T-helper 9 cell (primary cell): ENCODE results near the gene MS4A1.
"Not testable (repeated sequence)": the region's sequence is repeated elsewhere in the genome, so short reads cannot be mapped to it uniquely, and the experiment has no call there.

Experiments used
- DNase-seq: peaks from one replicate; pipeline ENCODE4 v3.0.0-alpha.2; 2020

The MS4A1 gene

DNA sequence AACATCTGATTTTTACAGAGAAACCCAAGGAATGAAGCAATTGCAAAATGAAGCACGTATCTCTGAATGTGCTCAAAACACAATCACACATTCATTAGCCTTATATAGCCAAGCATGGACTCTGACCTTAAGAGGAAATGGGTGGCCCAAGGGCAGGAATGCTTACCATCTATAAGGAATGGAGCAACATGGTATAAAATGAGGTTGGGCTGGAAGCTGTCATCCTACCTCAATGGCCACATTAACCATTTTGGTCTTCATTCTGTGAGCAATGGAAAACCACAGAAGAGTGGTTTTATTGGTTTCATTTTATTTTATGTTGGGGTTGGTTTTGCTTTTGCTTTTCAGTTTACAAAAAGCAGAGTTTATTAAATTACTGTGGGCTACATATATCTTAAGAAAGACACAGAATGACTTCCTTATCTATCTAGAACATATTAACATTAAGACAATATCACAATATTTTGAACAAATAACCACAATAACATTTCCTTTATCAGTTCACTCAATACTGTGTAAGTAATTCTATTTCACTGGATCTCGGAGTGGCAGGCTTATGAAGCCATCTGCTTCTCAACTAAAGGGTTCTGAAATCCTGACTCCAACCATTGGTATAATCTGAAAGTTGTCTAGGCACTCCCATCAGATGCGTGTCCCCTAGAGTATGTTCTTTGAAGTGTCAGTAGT lies 48.7 kb downstream of the MS4A1 start:
- no peak for DNase-seq

- DNase-seq: not testable (repeated sequence)
Measured at GRCh38 chr11:60509609-60510008, 54.0 kb downstream of the MS4A1 start.

DNA sequence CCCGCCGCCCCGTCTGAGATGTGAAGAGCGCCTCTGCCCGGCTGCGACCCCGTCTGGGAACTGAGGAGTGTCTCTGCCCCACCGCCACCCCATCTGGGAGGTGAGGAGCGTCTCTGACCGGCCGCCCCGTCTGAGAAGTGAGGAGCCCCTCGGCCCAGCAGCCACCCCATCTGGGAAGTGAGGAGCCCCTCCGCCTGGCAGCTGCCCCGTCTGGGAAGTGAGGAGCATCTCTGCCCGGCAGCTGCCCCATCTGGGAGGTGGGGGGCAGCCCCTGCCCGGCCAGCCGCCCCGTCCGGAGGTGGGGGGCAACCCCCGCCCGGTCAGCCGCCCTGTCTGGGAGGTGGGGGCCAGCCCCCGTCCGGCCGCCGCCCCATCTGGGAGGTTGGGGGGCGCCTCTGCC lies 54.6 kb downstream of the MS4A1 start:
- DNase-seq: not testable (repeated sequence)

DNA sequence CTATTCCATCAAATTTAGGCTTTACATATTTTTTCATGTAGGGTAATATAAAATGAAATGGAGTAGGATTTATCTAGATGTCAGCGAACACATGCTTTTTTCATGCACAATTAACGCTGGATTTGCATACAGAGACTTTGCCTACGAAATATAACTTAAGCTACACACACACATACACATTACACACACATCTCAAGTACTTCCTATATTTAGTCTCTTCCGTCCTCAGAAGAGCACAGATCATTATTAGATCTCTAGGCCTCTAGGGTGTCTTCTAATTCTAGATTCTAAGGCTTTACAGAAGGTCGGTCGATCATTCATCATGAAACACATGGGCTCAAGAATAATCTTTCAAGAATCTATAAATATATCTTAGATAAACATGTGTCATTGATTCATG lies 55.7 kb downstream of the MS4A1 start:
- DNase-seq: no peak

DNA sequence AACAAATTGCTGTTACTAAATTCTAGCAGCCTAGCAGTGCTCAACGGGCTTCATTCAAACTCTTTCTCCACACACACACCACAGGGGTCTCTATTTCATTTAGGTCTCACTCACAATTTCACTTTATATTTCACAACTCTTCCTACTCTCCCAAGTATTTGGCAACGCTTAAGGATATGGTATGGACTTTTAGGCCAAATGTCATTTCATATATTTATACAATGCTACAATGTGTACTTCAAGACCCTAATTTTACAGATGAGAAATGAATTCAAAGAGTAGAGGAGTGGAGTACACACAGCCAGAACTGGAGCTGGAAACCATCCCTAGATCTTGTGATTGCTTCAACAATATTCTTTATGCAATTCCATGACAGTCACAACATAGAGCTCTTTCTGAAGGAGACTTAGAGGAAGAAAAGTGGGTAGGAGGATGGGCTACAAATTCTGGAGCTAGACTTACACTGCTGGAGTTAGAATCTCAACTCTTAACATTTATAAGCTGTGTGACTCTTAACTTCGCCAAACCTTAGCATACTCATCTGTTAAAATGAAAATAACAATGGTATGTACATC lies 57.1 kb downstream of the MS4A1 start:
- no peak for DNase-seq

DNA sequence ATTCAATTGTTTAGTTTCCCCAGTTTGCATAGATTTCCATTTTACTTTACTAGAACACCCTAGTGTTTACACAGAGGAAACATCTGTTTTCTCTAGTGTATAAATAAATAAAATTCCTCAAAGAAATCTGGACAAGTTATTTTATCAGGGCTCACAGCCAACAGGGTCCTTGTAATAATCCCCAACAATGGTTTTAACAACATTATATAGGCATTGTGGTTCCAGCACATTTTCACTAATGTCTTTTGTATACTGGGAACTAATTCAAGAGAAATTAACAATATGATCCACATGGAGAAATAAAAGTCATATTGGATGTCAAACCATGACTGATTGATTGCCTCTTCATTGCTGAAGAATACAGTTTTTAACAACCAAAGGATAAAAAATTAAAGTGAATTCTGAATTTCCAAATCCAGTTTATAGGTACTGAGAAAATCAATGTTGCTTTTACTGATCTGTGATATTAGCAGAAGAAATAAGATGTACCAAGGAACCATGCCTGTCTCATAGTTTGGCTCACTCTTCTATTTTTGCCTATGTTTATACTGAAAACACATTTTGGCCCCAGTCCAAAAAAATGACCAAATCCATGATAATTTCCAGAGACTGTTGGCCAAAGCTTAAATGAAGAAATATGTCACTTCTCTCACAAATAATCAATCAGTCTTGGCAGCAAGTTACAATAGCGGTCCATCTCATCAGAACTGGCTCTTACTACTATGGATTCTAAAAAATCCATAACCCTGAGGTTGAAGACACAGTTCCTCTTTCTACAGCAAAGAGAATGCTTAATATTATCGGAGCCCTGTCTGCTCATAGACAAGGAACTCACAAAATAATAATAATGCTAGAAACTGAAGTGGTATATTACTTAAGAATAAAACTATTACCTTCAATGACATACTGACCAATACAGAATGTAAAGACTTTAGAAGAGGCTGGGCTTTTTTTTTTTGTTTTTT lies 58.1 kb downstream of the MS4A1 start:
- no peak for DNase-seq

DNA sequence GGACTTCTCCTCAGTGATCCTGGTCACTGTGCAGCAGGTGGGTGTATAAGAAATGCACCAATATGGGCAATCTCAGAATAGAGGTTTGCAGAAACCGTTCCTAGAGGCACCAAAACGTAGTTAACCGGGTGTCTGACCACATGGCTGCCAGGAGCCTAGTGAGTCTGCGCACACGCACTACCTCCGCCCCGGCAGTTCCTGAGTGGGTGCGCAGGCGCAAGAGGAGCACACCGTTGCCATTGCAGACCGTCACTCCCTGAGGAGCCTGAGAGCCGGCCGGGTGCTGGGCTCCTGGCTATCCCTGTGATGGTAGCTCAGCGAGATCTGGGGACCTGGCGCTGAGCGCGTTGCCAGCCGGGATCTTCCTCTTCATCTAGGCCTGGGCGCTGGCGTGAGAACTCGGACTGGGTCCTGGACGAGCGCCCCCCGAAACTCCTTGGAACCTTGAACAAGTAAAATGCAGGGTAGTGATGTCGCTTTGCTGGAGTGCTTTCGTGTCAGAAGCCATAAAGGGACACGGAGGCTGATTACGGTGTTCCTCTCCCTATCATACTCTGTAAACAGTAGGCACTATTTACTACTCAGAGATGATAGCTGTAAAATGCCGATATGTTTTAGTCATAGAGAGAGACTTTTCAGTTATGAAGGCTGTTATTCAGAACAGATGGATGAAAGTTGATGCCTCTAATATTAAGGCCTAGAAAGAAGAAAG lies 59.7 kb downstream of the MS4A1 start, which contains the start of gene MS4A13:
MS4A13 (plus strand) TSS at position 249 of the 712 bp plus-strand sequence. CDS start 2,692 bp downstream, outside the sequence.
- no peak for DNase-seq
